Measurements from ENCODE around the gene AKT3.
A peak's percentile ranks its signal among the peaks of the same experiment; 100 is the strongest.

Gene AKT3

GRCh38 chr1:243686159-243686558 lies 163.9 kb downstream of the AKT3 start:
- H3K4me1 ChIP-seq (ENCODE audit: control insufficient read depth in 2 of 2, insufficient read depth in 1 of 2, low read depth in 1 of 2, low read length in 2 of 2) = no peaks in the 10 kb centered on the region
- H3K4me2 ChIP-seq (ENCODE audit: insufficient read depth, low read length, poor library complexity, severe bottlenecking) = no peak overlapping the region
- no peak overlapping the region for H3K14ac ChIP-seq (ENCODE audit: low read length)
- no peak overlapping the region for H4K8ac ChIP-seq (ENCODE audit: low read depth, low read length)
- peaks cover 0 to 19% of the 10 kb centered on the region in 2 donors for H3K36me3 ChIP-seq (replicated peaks in 1 of 2; ENCODE audit: control insufficient read depth in 2 of 2, insufficient read depth in 2 of 2, low read length in 2 of 2)
- H3K79me1 ChIP-seq (ENCODE audit: low read depth, low read length) = no peaks in the 10 kb centered on the region
- no peak overlapping the region for H4K91ac ChIP-seq (ENCODE audit: low read depth, low read length, poor library complexity)
- H3K4me3 ChIP-seq (ENCODE audit: low read length in 2 of 2) = no peak overlapping the region
- H3K27me3 ChIP-seq (ENCODE audit: control insufficient read depth in 3 of 3, insufficient read depth in 3 of 3, low read depth in 1 of 3, low read length in 3 of 3) = no peaks in the 10 kb centered on the region
- H3K9me3 ChIP-seq (replicated peaks in 1 of 2; ENCODE audit: control insufficient read depth in 2 of 2, insufficient read depth in 1 of 2, low read depth in 1 of 2, low read length in 2 of 2) = no peaks in the 10 kb centered on the region
- H3K27ac ChIP-seq (replicated peaks; ENCODE audit: low read length) = no peak overlapping the region
- no peak for DNase-seq (ENCODE audit: low spot score)
- H2AK5ac ChIP-seq (ENCODE audit: low read depth, low read length) = no peak overlapping the region
- no CpG with 5 or more reads among the region's 1 CpG for WGBS, 2 donors (ENCODE audit: extremely low coverage in 2 of 2, insufficient read length in 2 of 2, insufficient replicate concordance in 1 of 2)
- H2BK5ac ChIP-seq (ENCODE audit: low read length) = no peak overlapping the region
- no peak overlapping the region for H2BK120ac ChIP-seq (ENCODE audit: low read depth, low read length)
- H3K4ac ChIP-seq (ENCODE audit: low read length) = no peak overlapping the region
- H2AFZ ChIP-seq (ENCODE audit: low read length) = no peak overlapping the region
- no peak overlapping the region for H3K18ac ChIP-seq (ENCODE audit: low read length)
- H2BK12ac ChIP-seq (ENCODE audit: low read length) = no peak overlapping the region
- H3K23ac ChIP-seq (ENCODE audit: low read depth, low read length, poor library complexity) = no peak overlapping the region
- no peak overlapping the region for H2BK15ac ChIP-seq (ENCODE audit: low read length)
- no peak overlapping the region for H3K9ac ChIP-seq (ENCODE audit: low read depth, low read length, poor library complexity)

DNA sequence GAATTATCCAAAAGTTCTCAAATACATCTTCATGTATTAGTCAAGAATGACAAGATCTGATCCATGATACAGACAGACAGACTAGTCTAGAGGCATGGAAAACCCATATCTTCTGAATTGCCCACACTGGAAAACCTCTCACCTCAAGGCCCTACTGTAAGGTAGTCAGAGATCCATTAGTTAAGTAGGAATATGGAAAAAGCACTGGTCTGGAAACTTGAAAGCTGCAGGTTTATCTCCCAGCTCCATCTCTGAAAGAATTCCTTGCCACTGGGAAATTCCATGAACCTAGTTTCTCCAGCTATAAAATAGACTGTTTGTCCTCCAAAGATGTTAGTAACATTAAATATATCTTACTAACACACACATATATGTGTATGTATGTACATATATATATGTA lies 169.2 kb downstream of the AKT3 start:
- Histone ChIP-seq H2AFZ (ENCODE audit: low read length) (no peak overlapping the region), H3K27me3 (ENCODE audit: control insufficient read depth in 3 of 3, insufficient read depth in 3 of 3, low read depth in 1 of 3, low read length in 3 of 3) (no peaks in the 10 kb centered on the region), H4K8ac (ENCODE audit: low read depth, low read length) (no peak overlapping the region), H3K14ac (ENCODE audit: low read length) (no peak overlapping the region), H3K79me1 (ENCODE audit: low read depth, low read length) (no peaks in the 10 kb centered on the region), H3K18ac (ENCODE audit: low read length) (no peak overlapping the region), H3K36me3 (replicated peaks in 1 of 2; ENCODE audit: control insufficient read depth in 2 of 2, insufficient read depth in 2 of 2, low read length in 2 of 2) (peaks cover 0 to 2% of the 10 kb centered on the region in 2 donors), H3K4me1 (ENCODE audit: control insufficient read depth in 2 of 2, insufficient read depth in 1 of 2, low read depth in 1 of 2, low read length in 2 of 2) (no peaks in the 10 kb centered on the region), H3K27ac (replicated peaks; ENCODE audit: low read length) (no peak overlapping the region), H3K9ac (ENCODE audit: low read depth, low read length, poor library complexity) (no peak overlapping the region), H4K91ac (ENCODE audit: low read depth, low read length, poor library complexity) (no peak overlapping the region), H2BK15ac (ENCODE audit: low read length) (no peak overlapping the region), H2BK120ac (ENCODE audit: low read depth, low read length) (no peak overlapping the region), H3K9me3 (replicated peaks in 1 of 2; ENCODE audit: control insufficient read depth in 2 of 2, insufficient read depth in 1 of 2, low read depth in 1 of 2, low read length in 2 of 2) (no peaks in the 10 kb centered on the region), H3K4ac (ENCODE audit: low read length) (no peak overlapping the region), H2BK5ac (ENCODE audit: low read length) (no peak overlapping the region), H2BK12ac (ENCODE audit: low read length) (no peak overlapping the region), H3K4me2 (ENCODE audit: insufficient read depth, low read length, poor library complexity, severe bottlenecking) (no peak overlapping the region), H3K23ac (ENCODE audit: low read depth, low read length, poor library complexity) (no peak overlapping the region), H3K4me3 (ENCODE audit: low read length in 2 of 2) (no peak overlapping the region), H2AK5ac (ENCODE audit: low read depth, low read length) (no peak overlapping the region)
- DNase-seq (ENCODE audit: low spot score) = no peak

DNA sequence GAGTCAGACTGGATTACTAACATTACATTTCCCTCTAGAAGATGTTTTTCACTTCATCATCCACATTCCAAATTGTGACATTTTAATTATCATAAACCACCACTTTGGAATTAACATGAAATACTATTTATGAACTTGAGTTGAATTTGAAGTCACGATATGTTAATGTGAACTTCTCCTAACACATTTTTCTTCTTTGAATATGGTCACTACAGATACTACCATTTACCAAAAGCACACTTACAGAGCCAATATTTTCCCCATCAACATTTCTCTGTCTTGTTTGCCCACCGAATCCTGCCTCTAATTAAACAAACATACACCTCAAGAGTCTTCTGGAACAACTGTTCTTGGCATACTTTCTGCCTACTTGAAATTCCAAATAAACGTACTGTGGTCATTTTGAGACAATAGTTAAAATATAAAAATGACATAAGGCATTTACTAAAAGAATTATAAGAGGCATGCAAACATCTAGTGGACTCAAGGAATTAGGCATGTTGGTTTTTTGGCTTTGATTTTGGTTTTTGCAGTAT lies 177.4 kb downstream of the AKT3 start:
- H3K23ac ChIP-seq (ENCODE audit: low read depth, low read length, poor library complexity) = no peak overlapping the region
- H3K4me2 ChIP-seq (ENCODE audit: insufficient read depth, low read length, poor library complexity, severe bottlenecking) = no peak overlapping the region
- no peak overlapping the region for H2BK5ac ChIP-seq (ENCODE audit: low read length)
- no peak overlapping the region for H3K4me3 ChIP-seq (ENCODE audit: low read length in 2 of 2)
- DNase-seq (ENCODE audit: low spot score) = no peak
- H2AFZ ChIP-seq (ENCODE audit: low read length) = no peak overlapping the region
- H3K36me3 ChIP-seq (replicated peaks in 1 of 2; ENCODE audit: control insufficient read depth in 2 of 2, insufficient read depth in 2 of 2, low read length in 2 of 2) = peaks cover 0 to 2% of the 10 kb centered on the region in 2 donors
- no peak overlapping the region for H2BK15ac ChIP-seq (ENCODE audit: low read length)
- no peak overlapping the region for H4K91ac ChIP-seq (ENCODE audit: low read depth, low read length, poor library complexity)
- H3K14ac ChIP-seq (ENCODE audit: low read length) = no peak overlapping the region
- no peak overlapping the region for H3K9ac ChIP-seq (ENCODE audit: low read depth, low read length, poor library complexity)
- no peak overlapping the region for H2BK12ac ChIP-seq (ENCODE audit: low read length)
- H3K4ac ChIP-seq (ENCODE audit: low read length) = no peak overlapping the region
- H3K27ac ChIP-seq (replicated peaks; ENCODE audit: low read length) = no peak overlapping the region
- H2BK120ac ChIP-seq (ENCODE audit: low read depth, low read length) = no peak overlapping the region
- H3K18ac ChIP-seq (ENCODE audit: low read length) = no peak overlapping the region
- H4K8ac ChIP-seq (ENCODE audit: low read depth, low read length) = no peak overlapping the region
- no peaks in the 10 kb centered on the region for H3K27me3 ChIP-seq (ENCODE audit: control insufficient read depth in 3 of 3, insufficient read depth in 3 of 3, low read depth in 1 of 3, low read length in 3 of 3)
- no CpG with 5 or more reads among the region's 3 CpGs for WGBS, 2 donors (ENCODE audit: extremely low coverage in 2 of 2, insufficient read length in 2 of 2, insufficient replicate concordance in 1 of 2)
- H3K4me1 ChIP-seq (ENCODE audit: control insufficient read depth in 2 of 2, insufficient read depth in 1 of 2, low read depth in 1 of 2, low read length in 2 of 2) = peaks cover under 1 to 2% of the 10 kb centered on the region in 2 donors
- H3K79me1 ChIP-seq (ENCODE audit: low read depth, low read length) = no peaks in the 10 kb centered on the region
- peaks cover 0 to 2% of the 10 kb centered on the region in 2 donors for H3K9me3 ChIP-seq (replicated peaks in 1 of 2; ENCODE audit: control insufficient read depth in 2 of 2, insufficient read depth in 1 of 2, low read depth in 1 of 2, low read length in 2 of 2)
- H2AK5ac ChIP-seq (ENCODE audit: low read depth, low read length) = no peak overlapping the region

GRCh38 chr1:243667591-243667990 lies 182.5 kb downstream of the AKT3 start:
- no peak overlapping the region for H3K4ac ChIP-seq (ENCODE audit: low read length)
- no peak overlapping the region for H3K4me2 ChIP-seq (ENCODE audit: insufficient read depth, low read length, poor library complexity, severe bottlenecking)
- H2AFZ ChIP-seq (ENCODE audit: low read length) = no peak overlapping the region
- H3K36me3 ChIP-seq (replicated peaks in 1 of 2; ENCODE audit: control insufficient read depth in 2 of 2, insufficient read depth in 2 of 2, low read length in 2 of 2) = peaks cover 0 to 15% of the 10 kb centered on the region in 2 donors
- H4K8ac ChIP-seq (ENCODE audit: low read depth, low read length) = no peak overlapping the region
- H3K27ac ChIP-seq (replicated peaks; ENCODE audit: low read length) = peak overlapping the region; percentile 57
- peaks cover 0 to 2% of the 10 kb centered on the region in 2 donors for H3K9me3 ChIP-seq (replicated peaks in 1 of 2; ENCODE audit: control insufficient read depth in 2 of 2, insufficient read depth in 1 of 2, low read depth in 1 of 2, low read length in 2 of 2)
- no peak overlapping the region for H2BK15ac ChIP-seq (ENCODE audit: low read length)
- H3K4me1 ChIP-seq (ENCODE audit: control insufficient read depth in 2 of 2, insufficient read depth in 1 of 2, low read depth in 1 of 2, low read length in 2 of 2) = peaks cover 7 to 8% of the 10 kb centered on the region in 2 donors
- H3K27me3 ChIP-seq (ENCODE audit: control insufficient read depth in 3 of 3, insufficient read depth in 3 of 3, low read depth in 1 of 3, low read length in 3 of 3) = no peaks in the 10 kb centered on the region
- H2AK5ac ChIP-seq (ENCODE audit: low read depth, low read length) = no peak overlapping the region
- no peak overlapping the region for H3K14ac ChIP-seq (ENCODE audit: low read length)
- no peak overlapping the region for H3K18ac ChIP-seq (ENCODE audit: low read length)
- DNase-seq (ENCODE audit: low spot score) = peak; percentile 12
- WGBS, 2 donors (ENCODE audit: extremely low coverage in 2 of 2, insufficient read length in 2 of 2, insufficient replicate concordance in 1 of 2) = no CpG with 5 or more reads among the region's 2 CpGs
- H3K9ac ChIP-seq (ENCODE audit: low read depth, low read length, poor library complexity) = no peak overlapping the region
- H4K91ac ChIP-seq (ENCODE audit: low read depth, low read length, poor library complexity) = no peak overlapping the region
- H2BK5ac ChIP-seq (ENCODE audit: low read length) = no peak overlapping the region
- H3K4me3 ChIP-seq (ENCODE audit: low read length in 2 of 2) = no peak overlapping the region
- no peak overlapping the region for H2BK12ac ChIP-seq (ENCODE audit: low read length)
- no peak overlapping the region for H2BK120ac ChIP-seq (ENCODE audit: low read depth, low read length)
- no peak overlapping the region for H3K23ac ChIP-seq (ENCODE audit: low read depth, low read length, poor library complexity)
- H3K79me1 ChIP-seq (ENCODE audit: low read depth, low read length) = no peaks in the 10 kb centered on the region

Measured in neuronal stem cell (in vitro differentiated cells).